ENCODE measurements around the gene ASPSCR1.

- TF ChIP-seq CTCF (IDR thresholded peaks at IDR 0.05) (no peak), POLR2A (IDR thresholded peaks at IDR 0.05) (no peak)
Observed at GRCh38 chr17:81931557-81932332, 45.7 kb upstream of the ASPSCR1 start.

Measured in testis (tissue), 2 donors.